BJ (cell line): ENCODE measurements around the gene AP4B1. TPM values are rescaled to one million over a fixed set of nuclear protein-coding genes. Genes with fewer than 3 reads are reported as not detected.

Experiments
- CTCF ChIA-PET: fragments of 350-600 bp; formaldehyde crosslinking; extraction: SDS; loops from one replicate; lab custom pipeline; 2021; ENCODE audit warnings: antibody characterized with exemption, inconsistent platforms; lab: Yijun Ruan, JAX
- POLR2A ChIA-PET: fragments of 300-600 bp; sonication (Branson Sonifier 250); formaldehyde crosslinking; extraction: SDS; loops from one replicate; lab custom pipeline; 2021; ENCODE audit warnings: antibody characterized with exemption; lab: Charles Lee
- DNase-seq: peaks from one replicate; pipeline ENCODE4 v3.0.0-alpha.2; 2011; ENCODE audit warnings: low read depth
- H3K27me3 ChIP-seq: 2 replicates; pipeline ENCODE4 v1.6.0; 2011; ENCODE audit warnings: low read length; ENCODE audit not compliant: control insufficient read depth, insufficient read depth
- H3K36me3 ChIP-seq: 2 replicates; pipeline ENCODE4 v1.5.1; 2011; ENCODE audit warnings: low read length; ENCODE audit not compliant: control insufficient read depth, insufficient read depth
- H3K4me3 ChIP-seq: 2 replicates; pipeline ENCODE4 v1.5.1; 2011; ENCODE audit warnings: low read depth, mild to moderate bottlenecking, control low read depth, low read length
- polyA plus RNA-seq: library from polyadenylated mRNA; depleted of rRNA; stranded (reverse); fragments of >200 nt; gene quantifications from 2 replicates; pipeline ENCODE4 v1.2.3, GENCODE V29; 2011
- TF ChIP-seq, protein P1 (sequence below): IDR thresholded peaks from 2 replicates; pipeline ENCODE4 v1.5.1; 2011; ENCODE audit warnings: low read depth, mild to moderate bottlenecking, control low read depth, inconsistent platforms, low read length, moderate library complexity; ENCODE audit not compliant: insufficient read depth

The AP4B1 gene
- polyA plus RNA-seq, 1 experiment, result 9.5 TPM

DNA sequence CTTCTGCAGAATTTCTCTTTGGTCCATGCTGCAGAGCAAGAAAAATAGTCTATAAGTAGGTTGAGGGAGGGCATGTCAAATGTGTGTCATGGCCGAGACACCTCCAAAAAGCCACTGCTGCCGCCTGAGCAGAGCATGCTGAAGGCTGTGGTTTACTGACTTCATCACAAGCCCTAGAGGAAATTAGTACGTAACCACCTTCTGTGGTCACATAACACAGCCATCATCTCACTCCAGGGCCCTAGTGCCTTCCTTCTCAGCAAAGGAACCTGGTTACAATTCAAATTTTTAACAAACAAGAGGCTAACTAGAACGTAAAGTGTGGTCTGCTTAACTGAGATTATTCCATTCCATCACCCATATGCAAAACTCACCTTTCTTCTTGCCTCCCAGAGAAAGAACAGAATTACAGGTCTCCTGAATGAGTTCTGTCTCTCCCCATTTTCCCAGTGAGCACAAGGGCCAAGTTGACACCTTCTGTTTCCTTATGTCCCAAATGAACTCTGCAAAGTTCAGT, 32.9 kb downstream of the AP4B1 start, which contains the start of gene PTPN22:
Gene PTPN22 (minus strand): TSS at position 116 of the 517 bp plus-strand sequence.
- ChIA-PET POLR2A (no interaction called here), CTCF (interaction anchor here (0.9 kb wide), 1 partner anchor 16 kb away, joined by 4 read pairs; the partner anchor contains the start of gene BCL2L15)
- H3K27me3 ChIP-seq, result no peaks in the 10 kb centered on the region

DNA sequence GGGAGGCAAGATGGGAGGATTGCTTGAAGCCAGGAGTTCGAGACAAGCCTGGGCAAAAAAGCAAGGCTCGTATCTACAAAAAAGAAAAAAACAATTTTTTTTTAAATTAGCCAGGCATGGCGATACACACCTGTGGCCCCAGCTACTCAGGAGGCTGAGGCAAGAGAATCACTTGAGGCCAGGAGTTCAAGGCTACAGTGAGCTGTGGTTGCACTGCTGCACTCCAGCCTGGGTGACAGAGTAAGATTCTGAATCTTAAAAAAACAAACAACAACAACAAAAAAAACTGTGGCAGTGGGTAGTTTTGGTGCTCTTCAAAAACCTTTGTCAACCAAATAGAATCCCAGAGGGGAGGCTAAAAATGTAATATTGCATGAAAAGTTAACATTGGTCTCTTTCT, 33.8 kb downstream of the AP4B1 start:
- no peaks in the 10 kb centered on the region for H3K36me3 ChIP-seq

More for the DNA sequence above, 32.9 kb downstream of the AP4B1 start, which contains the start of gene PTPN22:
- DNase-seq, result peak; percentile 35
- Histone ChIP-seq H3K4me3 (no peak within 1 kb of the TSS), H3K36me3 (no peaks in the 10 kb centered on the region)
- TF ChIP-seq, protein P1, sequence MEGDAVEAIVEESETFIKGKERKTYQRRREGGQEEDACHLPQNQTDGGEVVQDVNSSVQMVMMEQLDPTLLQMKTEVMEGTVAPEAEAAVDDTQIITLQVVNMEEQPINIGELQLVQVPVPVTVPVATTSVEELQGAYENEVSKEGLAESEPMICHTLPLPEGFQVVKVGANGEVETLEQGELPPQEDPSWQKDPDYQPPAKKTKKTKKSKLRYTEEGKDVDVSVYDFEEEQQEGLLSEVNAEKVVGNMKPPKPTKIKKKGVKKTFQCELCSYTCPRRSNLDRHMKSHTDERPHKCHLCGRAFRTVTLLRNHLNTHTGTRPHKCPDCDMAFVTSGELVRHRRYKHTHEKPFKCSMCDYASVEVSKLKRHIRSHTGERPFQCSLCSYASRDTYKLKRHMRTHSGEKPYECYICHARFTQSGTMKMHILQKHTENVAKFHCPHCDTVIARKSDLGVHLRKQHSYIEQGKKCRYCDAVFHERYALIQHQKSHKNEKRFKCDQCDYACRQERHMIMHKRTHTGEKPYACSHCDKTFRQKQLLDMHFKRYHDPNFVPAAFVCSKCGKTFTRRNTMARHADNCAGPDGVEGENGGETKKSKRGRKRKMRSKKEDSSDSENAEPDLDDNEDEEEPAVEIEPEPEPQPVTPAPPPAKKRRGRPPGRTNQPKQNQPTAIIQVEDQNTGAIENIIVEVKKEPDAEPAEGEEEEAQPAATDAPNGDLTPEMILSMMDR, result no peak

GRCh38 chr1:113868387-113869083, 36.1 kb downstream of the AP4B1 start:
- POLR2A ChIA-PET, result interaction anchor here (0.6 kb wide), 1 partner anchor 17 kb away, joined by 3 read pairs; no protein-coding TSS in a partner anchor
- Histone ChIP-seq H3K4me3 (no peak overlapping the region), H3K36me3 (no peaks in the 10 kb centered on the region), H3K27me3 (no peaks in the 10 kb centered on the region)
- TF ChIP-seq, protein P1, result no peak
- DNase-seq, result no peak
- CTCF ChIA-PET, result interaction anchor here (0.9 to 2.1 kb wide), 2 partner anchors 8 to 16 kb away, joined by 3 to 6 read pairs; no protein-coding TSS in a partner anchor

More for the DNA sequence above, 33.8 kb downstream of the AP4B1 start:
- CTCF ChIA-PET, result interaction anchor here (1.5 to 2.1 kb wide), 2 partner anchors 10 to 58 kb away, joined by 3 to 6 read pairs; partner anchors contain the start of gene HIPK1
- H3K27me3 ChIP-seq, result no peaks in the 10 kb centered on the region
- no peak overlapping the region for H3K4me3 ChIP-seq
- POLR2A ChIA-PET, result no interaction called here
- no peak for DNase-seq
- TF ChIP-seq, protein P1, result no peak

DNA sequence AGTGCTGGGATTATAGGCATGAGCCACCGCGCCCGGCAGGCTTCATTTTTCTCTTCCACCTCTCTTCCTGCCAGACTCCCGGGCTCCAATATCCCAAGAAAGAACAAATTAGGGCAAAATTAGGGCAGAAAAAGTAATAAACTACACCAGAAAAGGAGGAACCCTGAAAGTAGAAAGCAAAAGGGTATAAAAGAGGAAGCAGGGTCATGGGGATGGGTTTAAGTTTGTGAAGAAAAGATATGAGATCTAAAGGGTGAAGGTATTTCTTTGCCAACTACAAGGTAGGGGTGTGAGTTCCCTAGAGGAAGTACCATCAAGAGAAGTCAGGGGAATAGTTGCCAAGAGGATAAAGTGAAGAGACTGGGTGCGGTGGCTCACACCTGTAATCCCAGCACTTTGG, 43.0 kb downstream of the AP4B1 start:
- TF ChIP-seq, protein P1, result no peak
- no peak for DNase-seq
- no peaks in the 10 kb centered on the region for H3K27me3 ChIP-seq
- ChIA-PET CTCF (interaction anchor here (1.8 kb wide), 1 partner anchor 8 kb away, joined by 6 read pairs; no protein-coding TSS in a partner anchor), POLR2A (no interaction called here)
- H3K36me3 ChIP-seq, result no peaks in the 10 kb centered on the region
- H3K4me3 ChIP-seq, result no peak overlapping the region

- DNase-seq, result peak; percentile 30
- no peaks in the 10 kb centered on the region for H3K36me3 ChIP-seq
- TF ChIP-seq, protein P1, result no peak
- ChIA-PET POLR2A (interaction anchor here (0.6 kb wide), 1 partner anchor 57 kb away, joined by 4 read pairs; no protein-coding TSS in a partner anchor), CTCF (interaction anchor here (0.6 to 1.8 kb wide), 3 partner anchors 9 to 20 kb away, joined by 3 to 6 read pairs (median 3); no protein-coding TSS in a partner anchor)
- H3K4me3 ChIP-seq, result no peak overlapping the region
- H3K27me3 ChIP-seq, result no peaks in the 10 kb centered on the region
These were observed 43.7 kb downstream of the AP4B1 start for GRCh38 chr1:113860891-113861290.
